A549 (cell line): ENCODE data around the gene RAPH1. TPM values are rescaled to one million over a fixed set of nuclear protein-coding genes. Genes with fewer than 3 reads are reported as not detected.

ENCODE experiments used
- ATAC-seq, 2 experiments: fragments of 200-7000 bp in 1 of 2; fragments of >200 bp in 1 of 2; cut with Nextera tagmentation in 1 of 2; cut with Tn5 transposase in 1 of 2; 3 replicates each; pipeline versions ENCODE4 v1.8.0 to v1.9.1; 2018 to 2020; ENCODE audit warnings: mild to moderate bottlenecking in 1 of 2, moderate library complexity in 1 of 2
- CTCF ChIA-PET: fragments of 300-600 bp; sonication (Branson Sonifier 250); formaldehyde crosslinking; extraction: SDS; loops from one replicate; lab custom pipeline; 2021; ENCODE audit warnings: antibody characterized with exemption, inconsistent platforms; lab: Yijun Ruan, JAX
- POLR2A ChIA-PET: fragments of 350-600 bp; formaldehyde crosslinking; extraction: SDS; loops from one replicate; lab custom pipeline; 2021; ENCODE audit warnings: antibody characterized with exemption, inconsistent platforms; lab: Yijun Ruan, JAX
- DNase-seq, 2 experiments: peaks; one replicate each; pipeline versions ENCODE4 v3.0.0 to v3.0.0-alpha.2; 2011 to 2016; ENCODE audit warnings: low read depth in 1 of 2, low spot score in 1 of 2
- FAIRE-seq: peaks from 2 replicates; lab custom pipeline; 2011; peaks lifted over from hg19 to GRCh38; lab: Jason Lieb, UNC
- H3K27ac ChIP-seq, 2 experiments: fragments of >200 bp; sonication (Bioruptor Twin); formaldehyde crosslinking; 3 replicates each; pipeline ENCODE4 v1.5.1; 2016 to 2017
- H3K4me1 ChIP-seq: fragments of >200 bp; sonication (Bioruptor Twin); formaldehyde crosslinking; 3 replicates; pipeline ENCODE4 v1.6.1; 2016
- H3K4me2 ChIP-seq: fragments of >200 bp; sonication (Bioruptor Twin); formaldehyde crosslinking; 3 replicates; pipeline ENCODE4 v1.6.1; 2016
- H3K4me3 ChIP-seq: fragments of >200 bp; sonication (Bioruptor Twin); formaldehyde crosslinking; 3 replicates; pipeline ENCODE4 v1.5.1; 2016
- H3K9me3 ChIP-seq: fragments of >200 bp; sonication (Bioruptor Twin); formaldehyde crosslinking; 3 replicates; pipeline ENCODE4 v1.6.1; 2016
- BCL3 ChIP-seq: fragments of >200 bp; sonication (Bioruptor Twin); formaldehyde crosslinking; IDR thresholded peaks from 3 replicates; pipeline ENCODE4 v1.6.1; 2016
- CBX2 ChIP-seq: fragments of 200-600 bp; sonication (generic); IDR thresholded peaks from 2 replicates; pipeline ENCODE4 v1.6.1; 2016; ENCODE audit warnings: low read depth, mild to moderate bottlenecking, borderline replicate concordance
- CEBPB ChIP-seq, 2 experiments: fragments of >200 bp in 1 of 2; sonication (Bioruptor Twin) in 1 of 2; formaldehyde crosslinking in 1 of 2; IDR thresholded peaks; 2 replicates each; pipeline ENCODE4 v1.6.1; 2012 to 2016
- GATA3 ChIP-seq: IDR thresholded peaks from 2 replicates; pipeline ENCODE4 v1.6.1; 2012; ENCODE audit warnings: borderline replicate concordance
- HDAC2 ChIP-seq: fragments of 200-600 bp; sonication (generic); IDR thresholded peaks from 2 replicates; pipeline ENCODE4 v1.6.1; 2016
- JUNB ChIP-seq: fragments of >200 bp; sonication (Bioruptor Twin); formaldehyde crosslinking; IDR thresholded peaks from 2 replicates; pipeline ENCODE4 v1.6.1; 2016
- KDM5A ChIP-seq: fragments of 200-600 bp; sonication (generic); IDR thresholded peaks from 2 replicates; pipeline ENCODE4 v1.6.1; 2016; ENCODE audit warnings: antibody characterized with exemption, mild to moderate bottlenecking
- MAFK ChIP-seq: fragments of 450-650 bp; IDR thresholded peaks from 2 replicates; pipeline ENCODE4 v1.6.1; 2014; ENCODE audit not compliant: partially characterized antibody
- MAZ ChIP-seq: fragments of 150-350 bp; IDR thresholded peaks from 2 replicates; pipeline ENCODE4 v1.6.1; 2014; ENCODE audit warnings: antibody characterized with exemption, low read depth, low read length, borderline replicate concordance
- NFE2L2 ChIP-seq: fragments of 150-350 bp; conservative IDR thresholded peaks from 2 replicates; pipeline ENCODE4 v1.6.1; 2014; ENCODE audit warnings: low read length
- NPAS2 ChIP-seq: fragments of 250-450 bp; sonication (Bioruptor Pico); IDR thresholded peaks from 2 replicates; pipeline ENCODE4 v1.8.0; 2022; ENCODE audit warnings: mild to moderate bottlenecking, moderate library complexity, borderline replicate concordance
- PHF8 ChIP-seq: fragments of 200-600 bp; sonication (generic); IDR thresholded peaks from 2 replicates; pipeline ENCODE4 v1.6.1; 2016; ENCODE audit warnings: low read depth, mild to moderate bottlenecking, antibody characterized with exemption, moderate library complexity, borderline replicate concordance
- POLR2AphosphoS2 ChIP-seq: conservative IDR thresholded peaks from 2 replicates; pipeline ENCODE4 v1.6.1; 2012; ENCODE audit warnings: low read length, improper control_type of control experiment, inconsistent platforms
- SREBF2 ChIP-seq: fragments of 450-650 bp; IDR thresholded peaks from 2 replicates; pipeline ENCODE4 v1.6.1; 2014; ENCODE audit warnings: mild to moderate bottlenecking, moderate library complexity
- USF2 ChIP-seq: fragments of 450-650 bp; IDR thresholded peaks from 2 replicates; pipeline ENCODE4 v1.6.1; 2014; ENCODE audit warnings: antibody characterized with exemption
- ZC3H11A ChIP-seq: fragments of 450-650 bp; IDR thresholded peaks from 2 replicates; pipeline ENCODE4 v1.6.1; 2014; ENCODE audit warnings: antibody characterized with exemption, mild to moderate bottlenecking
- ZNF302 ChIP-seq: fragments of 250-450 bp; sonication (Bioruptor Pico); IDR thresholded peaks from 2 replicates; pipeline ENCODE4 v1.9.0; 2021; ENCODE audit warnings: inconsistent platforms, mild to moderate bottlenecking, moderate library complexity
- ZSCAN20 ChIP-seq: fragments of 250-450 bp; sonication (Bioruptor Pico); IDR thresholded peaks from 2 replicates; pipeline ENCODE4 v1.8.0; 2022; ENCODE audit warnings: mild to moderate bottlenecking, moderate library complexity
- WGBS: methylation state at CpG from one replicate; pipeline ENCODE4 v1.1.6; 2017; ENCODE audit errors: missing lambda C conversion rate; 5-methylcytosine and 5-hydroxymethylcytosine counted together
- polyA plus RNA-seq, 4 experiments: library from polyadenylated mRNA; depleted of rRNA in 3 of 4; stranded (reverse); fragments of >200 nt; fragmentation: RNase III in 1 of 4; extraction: RNeasy Plus Mini Kit Qiagen cat#74134 plus additional on column Dnase treatment in 1 of 4; gene quantifications; 2 replicates in 3 of 4; 3 replicates in 1 of 4; pipeline ENCODE4 v1.2.3, GENCODE V29; 2011 to 2017
- TF ChIP-seq, protein P1 (sequence below): fragments of 250-450 bp; sonication (Bioruptor Pico); IDR thresholded peaks from 2 replicates; pipeline ENCODE4 v1.5.0; 2021; ENCODE audit warnings: mild to moderate bottlenecking, moderate library complexity, borderline replicate concordance
- TF ChIP-seq, protein P2 (sequence below): fragments of 150-350 bp; IDR thresholded peaks from 2 replicates; pipeline ENCODE4 v1.6.1; 2014; ENCODE audit warnings: low read depth, mild to moderate bottlenecking, low read length
- TF ChIP-seq, protein P3 (sequence below): fragments of >200 bp; sonication (Bioruptor Twin); formaldehyde crosslinking; IDR thresholded peaks from 2 replicates; pipeline ENCODE4 v1.6.1; 2016
- TF ChIP-seq, protein P4 (sequence below): fragments of >200 bp; sonication (Bioruptor Twin); formaldehyde crosslinking; IDR thresholded peaks from 3 replicates; pipeline ENCODE4 v1.5.1; 2016

RAPH1 gene
- polyA plus RNA-seq, 2 of the 4 experiments (the other 2 are of a cell fraction) = 6.3 to 7.3 TPM

- TF ChIP-seq, protein P1, sequence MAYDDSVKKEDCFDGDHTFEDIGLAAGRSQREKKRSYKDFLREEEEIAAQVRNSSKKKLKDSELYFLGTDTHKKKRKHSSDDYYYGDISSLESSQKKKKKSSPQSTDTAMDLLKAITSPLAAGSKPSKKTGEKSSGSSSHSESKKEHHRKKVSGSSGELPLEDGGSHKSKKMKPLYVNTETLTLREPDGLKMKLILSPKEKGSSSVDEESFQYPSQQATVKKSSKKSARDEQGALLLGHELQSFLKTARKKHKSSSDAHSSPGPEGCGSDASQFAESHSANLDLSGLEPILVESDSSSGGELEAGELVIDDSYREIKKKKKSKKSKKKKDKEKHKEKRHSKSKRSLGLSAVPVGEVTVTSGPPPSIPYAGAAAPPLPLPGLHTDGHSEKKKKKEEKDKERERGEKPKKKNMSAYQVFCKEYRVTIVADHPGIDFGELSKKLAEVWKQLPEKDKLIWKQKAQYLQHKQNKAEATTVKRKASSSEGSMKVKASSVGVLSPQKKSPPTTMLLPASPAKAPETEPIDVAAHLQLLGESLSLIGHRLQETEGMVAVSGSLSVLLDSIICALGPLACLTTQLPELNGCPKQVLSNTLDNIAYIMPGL = no peak
- TF ChIP-seq ZSCAN20 (CRISPR knock-in tag) (no peak), ZNF302 (no peak)
Observed at GRCh38 chr2:203569677-203570316, 34.7 kb upstream of the RAPH1 start (continued).

DNA sequence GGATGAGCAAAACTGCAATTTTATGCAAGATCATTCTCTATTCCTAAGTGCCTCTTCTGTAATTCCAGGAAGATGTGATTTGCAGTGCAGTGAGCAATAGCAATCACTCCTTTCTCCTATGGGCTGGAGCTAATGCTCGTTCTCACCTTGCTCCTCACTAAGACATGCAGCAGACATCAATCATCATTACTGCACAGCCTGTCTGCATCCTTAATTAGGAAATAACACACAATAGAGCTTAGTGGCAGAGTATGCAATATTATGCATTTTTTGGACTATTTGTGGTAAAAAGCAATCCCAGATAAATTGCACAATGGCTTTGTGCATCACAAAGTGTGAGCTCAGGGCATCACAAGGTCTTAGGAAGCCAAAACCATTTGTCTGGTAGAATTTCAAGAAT, 32.6 kb upstream of the RAPH1 start:
- 50% methylated on average over 1 of the region's 1 CpG for WGBS
- Histone ChIP-seq H3K27ac (no peak overlapping the region), H3K9me3 (no peaks in the 10 kb centered on the region), H3K4me1 (no peaks in the 10 kb centered on the region), H3K4me3 (no peak overlapping the region), H3K4me2 (no peak overlapping the region)
- POLR2A ChIA-PET = no interaction called here
- DNase-seq = no peak
- no peak for FAIRE-seq
- no peak for TF ChIP-seq JUNB
- no peak for TF ChIP-seq MAFK
- TF ChIP-seq MAZ = no peak
- no peak for TF ChIP-seq PHF8
- TF ChIP-seq, protein P2, sequence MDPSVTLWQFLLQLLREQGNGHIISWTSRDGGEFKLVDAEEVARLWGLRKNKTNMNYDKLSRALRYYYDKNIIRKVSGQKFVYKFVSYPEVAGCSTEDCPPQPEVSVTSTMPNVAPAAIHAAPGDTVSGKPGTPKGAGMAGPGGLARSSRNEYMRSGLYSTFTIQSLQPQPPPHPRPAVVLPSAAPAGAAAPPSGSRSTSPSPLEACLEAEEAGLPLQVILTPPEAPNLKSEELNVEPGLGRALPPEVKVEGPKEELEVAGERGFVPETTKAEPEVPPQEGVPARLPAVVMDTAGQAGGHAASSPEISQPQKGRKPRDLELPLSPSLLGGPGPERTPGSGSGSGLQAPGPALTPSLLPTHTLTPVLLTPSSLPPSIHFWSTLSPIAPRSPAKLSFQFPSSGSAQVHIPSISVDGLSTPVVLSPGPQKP = no peak
- TF ChIP-seq, protein P3, sequence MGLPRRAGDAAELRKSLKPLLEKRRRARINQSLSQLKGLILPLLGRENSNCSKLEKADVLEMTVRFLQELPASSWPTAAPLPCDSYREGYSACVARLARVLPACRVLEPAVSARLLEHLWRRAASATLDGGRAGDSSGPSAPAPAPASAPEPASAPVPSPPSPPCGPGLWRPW = no peak
- TF ChIP-seq BCL3 = no peak
- no peak for TF ChIP-seq GATA3
- TF ChIP-seq SREBF2 = no peak
- TF ChIP-seq KDM5A = no peak
- TF ChIP-seq ZSCAN20 (CRISPR knock-in tag) = no peak
- no peak for TF ChIP-seq USF2
- TF ChIP-seq, protein P4, sequence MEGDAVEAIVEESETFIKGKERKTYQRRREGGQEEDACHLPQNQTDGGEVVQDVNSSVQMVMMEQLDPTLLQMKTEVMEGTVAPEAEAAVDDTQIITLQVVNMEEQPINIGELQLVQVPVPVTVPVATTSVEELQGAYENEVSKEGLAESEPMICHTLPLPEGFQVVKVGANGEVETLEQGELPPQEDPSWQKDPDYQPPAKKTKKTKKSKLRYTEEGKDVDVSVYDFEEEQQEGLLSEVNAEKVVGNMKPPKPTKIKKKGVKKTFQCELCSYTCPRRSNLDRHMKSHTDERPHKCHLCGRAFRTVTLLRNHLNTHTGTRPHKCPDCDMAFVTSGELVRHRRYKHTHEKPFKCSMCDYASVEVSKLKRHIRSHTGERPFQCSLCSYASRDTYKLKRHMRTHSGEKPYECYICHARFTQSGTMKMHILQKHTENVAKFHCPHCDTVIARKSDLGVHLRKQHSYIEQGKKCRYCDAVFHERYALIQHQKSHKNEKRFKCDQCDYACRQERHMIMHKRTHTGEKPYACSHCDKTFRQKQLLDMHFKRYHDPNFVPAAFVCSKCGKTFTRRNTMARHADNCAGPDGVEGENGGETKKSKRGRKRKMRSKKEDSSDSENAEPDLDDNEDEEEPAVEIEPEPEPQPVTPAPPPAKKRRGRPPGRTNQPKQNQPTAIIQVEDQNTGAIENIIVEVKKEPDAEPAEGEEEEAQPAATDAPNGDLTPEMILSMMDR = no peak
- TF ChIP-seq NFE2L2 = no peak
- no peak for TF ChIP-seq ZC3H11A
- no peak for TF ChIP-seq CEBPB (IDR thresholded peaks at IDR 0.05)
- no peak for TF ChIP-seq POLR2AphosphoS2
- no peak for TF ChIP-seq CBX2
- no peak for TF ChIP-seq NPAS2 (CRISPR knock-in tag)
- TF ChIP-seq HDAC2 = no peak
- TF ChIP-seq, all 56 proteins: peak for 0
- ATAC-seq = no peak
- CTCF ChIA-PET = no interaction called here
